Fibroblast of pulmonary artery (primary cell): Measurements from ENCODE around the gene TRIM38.

Experiments
- DNase-seq: peaks from one replicate; pipeline ENCODE4 v3.0.0-alpha.2; 2010; ENCODE audit warnings: low read depth
- H3K4me3 ChIP-seq: replicated peaks from 2 replicates; pipeline ENCODE4 v1.5.1; 2011; ENCODE audit warnings: low read depth, mild to moderate bottlenecking, control low read depth, low read length, moderate library complexity
- TF ChIP-seq, protein P1 (sequence below): IDR thresholded peaks from 2 replicates; pipeline ENCODE4 v1.5.1; 2011; ENCODE audit warnings: mild to moderate bottlenecking, control low read depth, low read length, inconsistent platforms; ENCODE audit errors: missing control alignments

The TRIM38 gene

GRCh38 chr6:26026833-26027490 lies 64.4 kb downstream of the TRIM38 start:
- TF ChIP-seq, protein P1, sequence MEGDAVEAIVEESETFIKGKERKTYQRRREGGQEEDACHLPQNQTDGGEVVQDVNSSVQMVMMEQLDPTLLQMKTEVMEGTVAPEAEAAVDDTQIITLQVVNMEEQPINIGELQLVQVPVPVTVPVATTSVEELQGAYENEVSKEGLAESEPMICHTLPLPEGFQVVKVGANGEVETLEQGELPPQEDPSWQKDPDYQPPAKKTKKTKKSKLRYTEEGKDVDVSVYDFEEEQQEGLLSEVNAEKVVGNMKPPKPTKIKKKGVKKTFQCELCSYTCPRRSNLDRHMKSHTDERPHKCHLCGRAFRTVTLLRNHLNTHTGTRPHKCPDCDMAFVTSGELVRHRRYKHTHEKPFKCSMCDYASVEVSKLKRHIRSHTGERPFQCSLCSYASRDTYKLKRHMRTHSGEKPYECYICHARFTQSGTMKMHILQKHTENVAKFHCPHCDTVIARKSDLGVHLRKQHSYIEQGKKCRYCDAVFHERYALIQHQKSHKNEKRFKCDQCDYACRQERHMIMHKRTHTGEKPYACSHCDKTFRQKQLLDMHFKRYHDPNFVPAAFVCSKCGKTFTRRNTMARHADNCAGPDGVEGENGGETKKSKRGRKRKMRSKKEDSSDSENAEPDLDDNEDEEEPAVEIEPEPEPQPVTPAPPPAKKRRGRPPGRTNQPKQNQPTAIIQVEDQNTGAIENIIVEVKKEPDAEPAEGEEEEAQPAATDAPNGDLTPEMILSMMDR, result no peak
- DNase-seq, result peak; percentile 96
- H3K4me3 ChIP-seq, result peak overlapping the region; percentile 83

DNA sequence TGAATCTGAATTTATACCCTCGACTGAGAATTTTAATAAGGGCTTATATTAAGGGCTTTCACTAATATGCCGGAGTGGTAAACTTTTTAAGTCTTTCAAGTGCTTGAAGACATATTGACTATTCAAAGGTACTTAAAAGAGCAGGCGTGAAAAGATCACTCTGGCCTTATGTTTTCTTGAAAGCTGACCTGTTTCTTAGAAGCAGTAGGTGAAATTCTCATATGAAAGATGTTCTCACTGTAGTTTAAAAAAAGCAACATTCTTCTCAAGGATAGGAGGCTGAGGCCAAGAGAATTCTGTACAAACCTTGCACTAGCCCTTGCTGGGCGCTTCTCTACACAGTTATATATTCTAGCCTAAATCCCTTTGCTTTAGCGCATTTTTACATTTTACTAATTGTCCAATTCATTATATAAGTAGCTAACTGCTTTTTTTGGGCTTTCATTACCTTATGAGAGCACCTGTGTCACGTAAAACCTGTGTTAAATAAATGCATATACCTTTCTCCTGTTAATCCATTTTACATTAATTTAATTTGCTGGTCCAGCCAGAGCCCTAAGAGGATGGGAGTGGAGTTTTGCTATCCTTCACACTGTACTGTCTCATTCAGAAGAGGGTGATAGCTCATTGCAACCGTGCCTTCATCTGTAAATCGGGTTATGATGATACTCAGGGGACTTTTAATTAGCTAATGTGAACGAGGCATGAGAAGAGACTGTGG lies 65.0 kb downstream of the TRIM38 start:
- no peak for DNase-seq
- H3K4me3 ChIP-seq, result peak overlapping the region; percentile 83
- TF ChIP-seq, protein P1, result no peak

DNA sequence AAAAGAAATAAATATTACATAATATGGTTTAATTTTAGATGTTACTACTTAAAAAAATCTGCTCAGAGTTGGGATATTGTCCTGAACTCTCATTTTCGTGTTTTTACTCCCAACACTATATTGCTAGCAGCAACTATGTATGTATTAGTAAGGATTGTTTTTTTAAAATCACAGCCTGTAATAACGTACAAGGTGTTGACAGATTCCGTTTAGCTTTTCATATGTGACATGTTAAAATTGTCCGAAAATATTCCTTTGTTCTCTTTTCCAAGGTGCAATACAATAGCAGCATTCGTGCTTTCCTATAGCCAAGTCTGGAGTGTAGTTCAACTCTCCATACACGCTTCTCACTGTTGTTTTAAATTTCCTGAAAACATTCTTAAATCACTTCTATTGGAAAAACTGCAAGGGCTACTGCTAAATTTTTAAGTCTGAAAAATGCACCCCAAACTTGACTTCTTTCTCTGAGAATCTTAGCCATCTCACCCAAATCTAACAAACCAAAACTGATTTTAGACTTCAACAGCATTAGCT lies 65.7 kb downstream of the TRIM38 start:
- TF ChIP-seq, protein P1, result no peak
- H3K4me3 ChIP-seq, result no peak overlapping the region
- no peak for DNase-seq

GRCh38 chr6:26028746-26029569 lies 66.4 kb downstream of the TRIM38 start:
- DNase-seq, result no peak
- TF ChIP-seq, protein P1, result no peak
- H3K4me3 ChIP-seq, result no peak overlapping the region

- TF ChIP-seq, protein P1, result no peak
- DNase-seq, result no peak
- H3K4me3 ChIP-seq, result no peak overlapping the region
Observed at GRCh38 chr6:26029570-26029856, 66.9 kb downstream of the TRIM38 start.

DNA sequence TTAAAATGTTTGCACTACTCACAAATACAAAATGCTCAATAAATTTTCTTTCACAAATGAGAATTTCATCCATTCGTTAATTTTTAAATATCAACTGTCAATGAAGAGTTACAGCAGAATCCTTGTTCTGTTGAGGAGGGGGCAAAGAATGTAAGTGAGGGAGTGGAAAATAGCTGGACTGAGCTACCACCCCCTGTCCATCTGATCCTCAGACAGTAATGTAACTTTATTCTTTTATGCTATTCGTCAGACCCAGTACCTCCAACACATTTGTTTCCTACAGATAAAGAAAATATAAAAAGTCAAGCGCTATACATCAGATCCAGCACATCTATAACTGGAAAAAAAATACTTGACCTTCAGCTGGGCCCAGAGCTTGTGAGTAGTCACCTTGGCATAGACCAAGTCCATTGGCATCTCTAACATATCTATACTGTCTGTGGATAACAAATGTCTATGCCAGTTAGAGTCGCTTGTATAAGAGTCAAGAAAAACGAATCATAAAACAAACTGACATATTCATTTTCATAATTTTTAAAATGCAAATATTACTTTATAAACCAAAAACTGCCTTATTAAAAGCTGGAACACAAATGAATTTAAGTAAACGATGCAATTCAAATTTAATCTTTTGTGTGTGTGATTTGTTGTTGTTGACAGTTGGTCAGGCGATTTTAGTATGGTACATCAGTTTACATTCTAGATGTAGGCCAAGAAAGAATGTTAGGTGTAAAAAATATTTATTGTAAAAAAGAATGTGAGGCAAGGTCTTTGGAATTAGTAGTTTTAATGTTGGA lies 67.5 kb downstream of the TRIM38 start:
- TF ChIP-seq, protein P1, result no peak
- H3K4me3 ChIP-seq, result no peak overlapping the region
- no peak for DNase-seq
